ENCODE results near the gene AGAP3.

The AGAP3 gene

DNA sequence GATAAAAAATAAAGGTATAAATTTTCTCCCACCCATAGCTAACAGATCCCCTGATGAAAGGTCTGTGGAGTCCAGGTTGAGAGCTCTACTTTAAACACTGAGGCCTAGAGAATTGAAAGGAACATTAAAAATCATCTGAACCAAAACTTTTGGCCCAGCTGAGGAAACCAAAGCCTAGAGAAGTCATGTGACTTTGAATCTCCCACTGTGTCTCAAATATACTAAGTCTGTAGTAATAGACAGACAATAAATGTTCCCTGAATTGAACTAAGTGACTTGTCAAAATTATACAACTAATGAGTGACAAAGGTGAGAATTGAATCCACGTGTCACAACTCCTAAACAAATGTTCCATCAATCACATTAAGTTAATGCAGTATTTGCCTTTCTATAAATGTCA is 75.5 kb downstream of the AGAP3 start:
- no peak for DNase-seq (ENCODE audit: low read depth)

DNA sequence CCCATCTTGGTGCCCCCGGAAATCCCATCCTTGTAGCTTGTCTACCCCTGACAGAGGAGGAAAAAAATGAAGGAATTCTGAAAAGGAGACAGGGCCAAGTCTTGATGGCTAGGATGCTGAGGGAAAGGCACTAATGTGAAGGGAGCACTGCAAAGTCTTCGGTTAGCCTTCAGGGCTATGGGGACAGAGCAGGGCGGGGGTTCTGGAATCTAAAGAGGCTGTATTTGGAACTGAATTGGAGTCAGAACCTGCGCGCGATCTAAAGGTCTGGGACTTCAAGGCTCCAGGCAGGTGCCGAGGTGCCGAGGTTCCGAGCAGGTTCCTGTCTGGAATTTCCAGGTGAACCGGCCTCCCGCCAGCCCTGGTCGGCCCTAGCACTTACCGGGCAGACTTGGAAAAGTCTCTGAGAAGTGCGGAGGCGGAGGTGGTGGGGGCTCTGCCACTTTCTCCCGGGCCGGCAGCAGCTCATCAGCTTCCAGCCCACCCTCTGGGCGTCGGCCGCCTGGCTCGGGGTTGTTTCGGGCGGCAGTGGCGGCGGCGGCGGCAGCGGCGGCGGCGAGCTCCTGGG is 80.4 kb downstream of the AGAP3 start:
- no peak for DNase-seq (ENCODE audit: low read depth)

DNA sequence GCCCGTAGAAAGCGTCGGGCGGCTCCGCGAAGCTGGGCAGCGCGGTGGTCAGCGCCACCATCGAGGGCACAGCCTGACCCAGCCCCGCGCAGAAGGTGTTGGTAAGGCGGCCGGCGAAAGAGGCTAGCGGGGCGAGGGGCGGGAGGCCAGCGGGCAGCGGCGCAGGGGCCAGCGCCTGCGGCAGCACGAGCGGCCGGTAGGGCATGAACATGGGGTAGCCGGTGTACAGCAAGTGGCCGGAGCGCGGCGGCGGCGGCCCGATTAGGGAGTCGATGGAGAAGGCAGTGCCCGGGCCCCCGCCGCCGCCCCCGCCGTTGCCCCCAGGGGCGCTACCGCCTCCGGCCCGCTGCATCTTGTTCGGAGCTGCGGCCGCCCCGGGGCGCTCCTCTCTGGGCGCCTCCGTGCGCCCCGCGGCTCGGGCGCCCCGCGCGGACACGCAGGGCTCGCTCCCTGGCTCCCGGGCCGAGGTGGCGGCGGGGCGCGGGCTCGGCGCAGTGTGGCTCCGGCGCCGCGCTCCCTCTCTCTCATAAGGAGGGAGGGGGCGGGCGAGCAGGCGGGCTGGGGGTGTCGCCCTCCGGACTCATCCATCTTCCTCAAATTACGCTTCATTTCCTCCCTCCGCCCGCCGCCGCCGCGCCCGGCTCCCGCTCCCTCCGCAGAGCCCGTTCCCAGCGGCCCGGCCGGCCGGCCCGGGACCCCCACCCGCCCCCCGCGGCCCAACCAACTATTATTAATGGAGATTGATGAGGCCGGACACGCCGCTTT is 81.1 kb downstream of the AGAP3 start, which contains the start of gene GBX1:
GBX1 (minus strand) TSS at position 498 of the 765 bp plus-strand sequence; CDS start at position 352, 146 bp downstream.
- no peak for DNase-seq (ENCODE audit: low read depth)

DNA sequence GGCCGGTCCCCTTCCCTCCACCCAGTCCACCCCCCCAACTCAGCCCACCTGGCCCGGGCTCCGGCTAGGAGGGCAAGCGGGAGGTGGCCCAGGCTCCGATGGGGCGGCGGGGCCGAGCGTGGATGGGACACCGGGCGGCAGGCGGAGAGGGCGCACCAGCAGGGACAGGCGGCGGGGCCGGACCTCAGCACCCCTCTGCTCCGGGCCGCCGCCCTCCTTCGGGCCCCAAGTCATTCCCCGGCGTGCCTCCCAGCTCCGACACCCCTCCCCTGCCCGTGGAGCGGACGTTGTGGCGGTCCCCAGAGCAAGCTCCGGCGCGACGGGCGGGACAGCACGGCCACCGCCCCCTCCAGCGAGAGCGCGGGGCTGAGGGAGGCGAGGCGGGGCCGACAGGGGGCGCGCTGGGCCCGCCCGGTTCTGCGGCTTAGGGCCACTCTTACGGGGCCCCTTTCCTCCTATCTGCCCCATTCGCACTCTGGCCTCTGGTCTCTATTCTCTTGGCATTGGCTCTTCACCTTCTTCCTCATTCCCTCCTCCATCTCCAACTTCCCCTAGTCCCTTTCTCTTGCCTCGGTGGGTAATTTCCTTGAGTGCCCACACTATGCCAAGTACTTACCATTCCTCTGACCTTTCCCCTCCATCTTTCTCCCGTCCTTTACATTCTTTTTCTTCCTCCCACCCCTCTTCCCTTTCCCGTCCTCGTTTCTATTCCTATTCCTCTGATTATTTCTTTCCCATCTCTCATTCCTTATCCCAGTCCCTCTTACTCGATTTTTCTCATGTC is 81.9 kb downstream of the AGAP3 start:
- peak; percentile 45 for DNase-seq (ENCODE audit: low read depth)

DNA sequence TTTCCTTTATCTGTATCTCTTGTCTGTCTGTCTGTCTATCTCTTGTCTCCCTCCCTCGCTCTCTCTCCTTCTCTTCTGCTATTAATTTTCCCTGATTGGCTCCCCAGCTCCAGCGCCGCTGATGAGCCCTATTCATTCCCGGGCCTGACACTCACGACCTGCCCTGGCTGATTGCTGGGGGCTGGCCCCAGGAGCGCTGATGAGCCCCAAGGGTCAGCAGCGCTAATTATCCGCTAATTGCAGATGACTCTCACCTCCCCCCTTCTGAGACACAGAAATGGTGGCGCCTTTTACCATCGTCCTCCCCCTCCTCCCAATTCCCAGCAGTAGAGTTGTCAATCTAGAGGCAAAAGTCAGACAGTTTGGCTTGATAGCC is 82.5 kb downstream of the AGAP3 start:
- no peak for DNase-seq (ENCODE audit: low read depth)

- DNase-seq (ENCODE audit: low read depth) = peak; percentile 74
Observed at GRCh38 chr7:151172273-151173141, 86.2 kb downstream of the AGAP3 start.

GRCh38 chr7:151173386-151174245 is 87.3 kb downstream of the AGAP3 start:
- DNase-seq (ENCODE audit: low read depth) = no peak

- DNase-seq (ENCODE audit: low read depth) = no peak
Observed at GRCh38 chr7:151174246-151175046, 88.2 kb downstream of the AGAP3 start.

- DNase-seq (ENCODE audit: low read depth) = no peak
Observed at GRCh38 chr7:151175047-151175792, 88.9 kb downstream of the AGAP3 start.

DNA sequence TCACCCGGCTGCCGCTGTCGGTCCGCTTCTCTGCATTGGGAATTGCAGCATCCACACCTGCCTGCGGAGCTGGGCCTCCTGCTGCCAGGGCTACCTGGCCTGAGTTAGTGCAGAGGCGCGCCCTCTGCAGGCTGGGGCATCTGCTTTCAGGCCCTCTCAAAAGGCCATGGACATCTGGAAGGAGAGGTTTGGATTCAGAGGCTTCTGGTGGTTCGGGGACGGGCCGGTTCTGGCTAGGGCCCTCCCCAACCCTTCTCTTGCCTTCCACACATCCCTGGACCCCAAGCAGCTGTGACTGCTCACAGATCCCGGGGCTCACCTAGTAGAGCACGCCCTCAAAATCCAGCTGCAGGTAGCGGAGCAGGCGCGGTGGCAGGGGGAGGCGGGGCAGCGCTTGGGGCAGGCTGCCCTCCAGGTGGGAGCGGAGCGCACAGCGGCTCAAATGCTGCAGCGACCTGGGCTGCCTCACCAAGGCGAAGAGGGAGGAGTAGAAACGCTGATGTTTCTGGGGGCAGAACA is 89.6 kb downstream of the AGAP3 start:
- no peak for DNase-seq (ENCODE audit: low read depth)

DNA sequence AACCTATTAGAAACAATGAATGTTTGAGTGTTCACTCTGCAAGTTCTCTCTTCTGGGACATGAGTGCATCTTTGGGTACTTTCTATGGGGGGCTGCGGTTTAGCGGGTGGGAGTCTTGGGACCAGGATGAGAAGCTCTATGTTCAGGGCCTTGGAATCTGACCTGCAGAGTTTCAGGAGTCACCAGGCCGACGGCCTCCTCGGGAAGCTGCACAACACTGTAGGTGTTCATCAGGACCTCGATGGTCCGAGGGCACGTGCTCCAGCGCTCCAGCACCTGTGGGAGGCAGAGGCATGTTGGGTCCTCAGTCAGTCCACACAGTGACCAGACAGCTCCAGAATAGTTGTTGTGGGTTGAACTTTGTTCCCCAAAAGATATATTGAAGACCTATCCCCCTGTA is 90.1 kb downstream of the AGAP3 start:
- DNase-seq (ENCODE audit: low read depth) = no peak

DNA sequence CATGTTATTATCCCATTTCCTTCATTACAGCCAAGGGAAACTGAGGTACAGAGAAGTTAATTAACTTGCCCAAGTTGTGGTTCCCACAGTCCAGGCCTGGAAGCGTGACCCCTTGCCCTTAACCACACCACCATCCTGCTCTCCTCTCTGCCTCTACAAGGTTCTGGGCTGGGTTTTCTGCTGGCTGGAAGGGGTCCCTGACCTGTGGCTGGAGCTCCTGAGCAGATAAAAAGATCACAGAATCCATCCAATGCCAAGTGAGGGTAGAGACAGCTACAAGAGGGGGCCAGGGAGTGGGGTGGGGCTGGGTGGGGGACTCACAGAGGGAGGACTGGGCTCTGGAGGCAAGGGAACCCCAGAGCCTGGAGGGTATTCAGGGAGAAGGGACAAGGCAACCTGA is 91.0 kb downstream of the AGAP3 start:
- DNase-seq (ENCODE audit: low read depth) = no peak

GRCh38 chr7:151178236-151178635 is 92.0 kb downstream of the AGAP3 start:
- DNase-seq (ENCODE audit: low read depth) = no peak

DNA sequence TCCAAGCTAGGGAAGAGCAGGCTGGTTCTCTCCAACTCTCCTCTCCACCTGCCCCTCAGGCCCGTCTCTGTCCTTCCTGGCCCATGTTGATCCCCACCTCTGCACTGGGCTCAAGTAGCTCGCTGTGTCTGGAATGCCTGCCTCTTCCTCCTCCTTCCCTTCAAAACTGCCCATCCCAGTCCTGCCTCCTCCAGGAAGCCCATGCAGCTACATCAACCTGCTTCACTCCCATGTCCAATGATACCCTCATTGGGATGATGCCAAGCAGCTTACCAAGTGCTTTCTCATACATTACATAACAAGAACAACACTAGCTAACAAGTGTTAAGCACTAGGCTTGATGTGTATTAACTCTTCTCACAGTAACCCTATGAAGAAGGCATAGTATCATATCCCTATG is 92.6 kb downstream of the AGAP3 start:
- no peak for DNase-seq (ENCODE audit: low read depth)

GRCh38 chr7:151179287-151179860 is 93.1 kb downstream of the AGAP3 start:
- DNase-seq (ENCODE audit: low read depth) = no peak

- no peak for DNase-seq (ENCODE audit: low read depth)
Observed at GRCh38 chr7:151179946-151180345, 93.7 kb downstream of the AGAP3 start.

- no peak for DNase-seq (ENCODE audit: low read depth)
Observed at GRCh38 chr7:151181011-151181431, 94.7 kb downstream of the AGAP3 start.

- DNase-seq (ENCODE audit: low read depth) = no peak
Observed at GRCh38 chr7:151185762-151186639, 99.7 kb downstream of the AGAP3 start.
